HepG2 (cell line): ENCODE data around the gene PDIA5. TPM values are rescaled to one million over a fixed set of nuclear protein-coding genes. Genes with fewer than 3 reads are reported as not detected.
A peak's percentile ranks its signal among the peaks of the same experiment; 100 is the strongest.

ENCODE experiments used
- BRD4 ChIP-seq: sonication (generic); formaldehyde crosslinking; IDR thresholded peaks from 2 replicates; pipeline ENCODE4 v1.4.0; 2020; ENCODE audit warnings: missing genetic modification reagents
- CHCHD3 ChIP-seq: sonication (generic); formaldehyde crosslinking; IDR thresholded peaks from 2 replicates; pipeline ENCODE4 v1.8.0; 2022; ENCODE audit warnings: mild to moderate bottlenecking, missing genetic modification reagents, moderate library complexity
- DNMT1 ChIP-seq: sonication (generic); formaldehyde crosslinking; IDR thresholded peaks from 2 replicates; pipeline ENCODE4 v1.5.1; 2020; ENCODE audit warnings: mild to moderate bottlenecking, missing genetic modification reagents
- HCFC1 ChIP-seq: fragments of 150-350 bp; IDR thresholded peaks from 2 replicates; pipeline ENCODE4 v1.6.1; 2014; ENCODE audit warnings: low read depth, low read length
- MXD3 ChIP-seq: IDR thresholded peaks from 2 replicates; pipeline ENCODE4 v1.6.1; 2016; ENCODE audit warnings: mild to moderate bottlenecking, missing biosample characterization, missing genetic modification reagents
- RFXANK ChIP-seq: IDR thresholded peaks from 2 replicates; pipeline ENCODE4 v1.6.1; 2016
- YY1 ChIP-seq: IDR thresholded peaks from 2 replicates; pipeline ENCODE4 v1.6.1; 2011; ENCODE audit warnings: low read length, low read depth, moderate library complexity, mild to moderate bottlenecking; ENCODE audit not compliant: insufficient read depth, insufficient replicate concordance
- ZBTB7B ChIP-seq: sonication (generic); formaldehyde crosslinking; IDR thresholded peaks from 2 replicates; pipeline ENCODE4 v1.4.0; 2020; ENCODE audit warnings: missing genetic modification reagents
- ZNF124 ChIP-seq: sonication (generic); formaldehyde crosslinking; IDR thresholded peaks from 2 replicates; pipeline ENCODE4 v1.4.0; 2020; ENCODE audit warnings: missing genetic modification reagents
- ZNF280B ChIP-seq: sonication (generic); formaldehyde crosslinking; IDR thresholded peaks from 2 replicates; pipeline ENCODE4 v1.5.0; 2020; ENCODE audit warnings: missing genetic modification reagents, mild to moderate bottlenecking, borderline replicate concordance
- ZNF724P ChIP-seq: sonication (generic); formaldehyde crosslinking; IDR thresholded peaks from 2 replicates; pipeline ENCODE4 v1.8.0; 2022; ENCODE audit warnings: missing genetic modification reagents, borderline replicate concordance
- ZNF746 ChIP-seq: sonication (generic); formaldehyde crosslinking; IDR thresholded peaks from 2 replicates; pipeline ENCODE4 v1.8.0; 2022; ENCODE audit warnings: mild to moderate bottlenecking, missing genetic modification reagents
- ZNF747 ChIP-seq: sonication (generic); formaldehyde crosslinking; IDR thresholded peaks from 2 replicates; pipeline ENCODE4 v1.8.1; 2023; ENCODE audit warnings: missing genetic modification reagents, mild to moderate bottlenecking, borderline replicate concordance
- polyA plus RNA-seq, 8 experiments: library from polyadenylated mRNA; depleted of rRNA in 3 of 8; stranded (reverse) in 7 of 8; unstranded in 1 of 8; fragments of >200 nt; fragmentation: Illumina TruSeq in 4 of 8; extraction: Trizol in 4 of 8; gene quantifications; 2 replicates each; pipeline versions ENCODE4 v1.2.1 to v1.2.3, GENCODE V29; 2011 to 2016; ENCODE audit warnings: low read depth in 4 of 8, missing spikeins in 1 of 8, mixed read lengths in 1 of 8; ENCODE audit not compliant: insufficient read depth in 1 of 8
- total RNA-seq, 5 experiments: library from RNA; depleted of rRNA; stranded (reverse); fragments of >200 nt; fragmentation: Illumina TruSeq; extraction: Trizol; gene quantifications; 2 replicates each; pipeline ENCODE4 v1.2.3, GENCODE V29; 2016; ENCODE audit warnings: low read depth in 1 of 5
- TF ChIP-seq, protein P1 (sequence below): sonication (generic); formaldehyde crosslinking; IDR thresholded peaks from 2 replicates; pipeline ENCODE4 v1.8.1; 2023; ENCODE audit warnings: missing genetic modification reagents, inconsistent platforms, borderline replicate concordance
- TF ChIP-seq, protein P2 (sequence below): sonication (generic); formaldehyde crosslinking; IDR thresholded peaks from 2 replicates; pipeline ENCODE4 v1.5.0; 2020; ENCODE audit warnings: missing genetic modification reagents, mild to moderate bottlenecking, borderline replicate concordance
- TF ChIP-seq, protein P3 (sequence below): IDR thresholded peaks from 2 replicates; pipeline ENCODE4 v1.6.1; 2016; ENCODE audit warnings: missing biosample characterization, missing genetic modification reagents, low read depth
- TF ChIP-seq, protein P4 (sequence below): sonication (generic); formaldehyde crosslinking; IDR thresholded peaks from 2 replicates; pipeline ENCODE4 v1.5.0; 2020; ENCODE audit warnings: missing genetic modification reagents
- TF ChIP-seq, protein P5 (sequence below): sonication (generic); formaldehyde crosslinking; IDR thresholded peaks from 2 replicates; pipeline ENCODE4 v1.5.0; 2020; ENCODE audit warnings: mild to moderate bottlenecking, missing genetic modification reagents

The PDIA5 gene
- total and polyA plus RNA-seq, 2 of the 13 experiments (the other 11 are each of a cell fraction or from before 2014, with no cell fraction given), result 51.3 to 74.3 TPM

- TF ChIP-seq ZNF724P (CRISPR knock-in tag), result peak; percentile 67; the same call in 1 of the 2 replicates
- TF ChIP-seq ZNF746 (CRISPR knock-in tag), result no peak
- 0 out of 2 replicates have a peak, but pooled peaks have one; percentile 25 for TF ChIP-seq MXD3 (CRISPR knock-in tag)
- TF ChIP-seq, protein P1, sequence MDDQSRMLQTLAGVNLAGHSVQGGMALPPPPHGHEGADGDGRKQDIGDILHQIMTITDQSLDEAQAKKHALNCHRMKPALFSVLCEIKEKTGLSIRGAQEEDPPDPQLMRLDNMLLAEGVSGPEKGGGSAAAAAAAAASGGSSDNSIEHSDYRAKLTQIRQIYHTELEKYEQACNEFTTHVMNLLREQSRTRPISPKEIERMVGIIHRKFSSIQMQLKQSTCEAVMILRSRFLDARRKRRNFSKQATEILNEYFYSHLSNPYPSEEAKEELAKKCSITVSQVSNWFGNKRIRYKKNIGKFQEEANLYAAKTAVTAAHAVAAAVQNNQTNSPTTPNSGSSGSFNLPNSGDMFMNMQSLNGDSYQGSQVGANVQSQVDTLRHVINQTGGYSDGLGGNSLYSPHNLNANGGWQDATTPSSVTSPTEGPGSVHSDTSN (CRISPR knock-in tag), result no peak
- TF ChIP-seq ZBTB7B (CRISPR knock-in tag), result 0 out of 2 replicates have a peak, but pooled peaks have one; percentile 18
- TF ChIP-seq, protein P2, sequence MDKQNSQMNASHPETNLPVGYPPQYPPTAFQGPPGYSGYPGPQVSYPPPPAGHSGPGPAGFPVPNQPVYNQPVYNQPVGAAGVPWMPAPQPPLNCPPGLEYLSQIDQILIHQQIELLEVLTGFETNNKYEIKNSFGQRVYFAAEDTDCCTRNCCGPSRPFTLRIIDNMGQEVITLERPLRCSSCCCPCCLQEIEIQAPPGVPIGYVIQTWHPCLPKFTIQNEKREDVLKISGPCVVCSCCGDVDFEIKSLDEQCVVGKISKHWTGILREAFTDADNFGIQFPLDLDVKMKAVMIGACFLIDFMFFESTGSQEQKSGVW (CRISPR knock-in tag), result no peak
- no peak; the same call in 1 of the 2 replicates for TF ChIP-seq ZNF280B (CRISPR knock-in tag)
- no peak for TF ChIP-seq CHCHD3 (CRISPR knock-in tag)
- TF ChIP-seq, protein P3, sequence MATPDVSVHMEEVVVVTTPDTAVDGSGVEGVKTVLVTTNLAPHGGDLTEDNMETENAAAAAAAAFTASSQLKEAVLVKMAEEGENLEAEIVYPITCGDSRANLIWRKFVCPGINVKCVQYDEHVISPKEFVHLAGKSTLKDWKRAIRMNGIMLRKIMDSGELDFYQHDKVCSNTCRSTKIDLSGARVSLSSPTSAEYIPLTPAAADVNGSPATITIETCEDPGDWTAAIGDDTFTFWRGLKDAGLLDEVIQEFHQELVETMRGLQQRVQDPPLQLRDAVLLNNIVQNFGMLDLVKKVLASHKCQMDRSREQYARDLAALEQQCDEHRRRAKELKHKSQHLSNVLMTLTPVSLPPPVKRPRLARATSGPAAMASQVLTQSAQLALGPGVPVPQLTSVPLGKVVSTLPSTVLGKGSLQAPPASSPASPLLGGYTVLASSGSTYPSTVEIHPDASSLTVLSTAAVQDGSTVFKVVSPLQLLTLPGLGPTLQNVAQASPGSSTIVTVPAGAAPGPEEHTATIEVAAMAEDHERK, result peak; percentile 81; the same call in 1 of the 2 replicates
- TF ChIP-seq, protein P4, sequence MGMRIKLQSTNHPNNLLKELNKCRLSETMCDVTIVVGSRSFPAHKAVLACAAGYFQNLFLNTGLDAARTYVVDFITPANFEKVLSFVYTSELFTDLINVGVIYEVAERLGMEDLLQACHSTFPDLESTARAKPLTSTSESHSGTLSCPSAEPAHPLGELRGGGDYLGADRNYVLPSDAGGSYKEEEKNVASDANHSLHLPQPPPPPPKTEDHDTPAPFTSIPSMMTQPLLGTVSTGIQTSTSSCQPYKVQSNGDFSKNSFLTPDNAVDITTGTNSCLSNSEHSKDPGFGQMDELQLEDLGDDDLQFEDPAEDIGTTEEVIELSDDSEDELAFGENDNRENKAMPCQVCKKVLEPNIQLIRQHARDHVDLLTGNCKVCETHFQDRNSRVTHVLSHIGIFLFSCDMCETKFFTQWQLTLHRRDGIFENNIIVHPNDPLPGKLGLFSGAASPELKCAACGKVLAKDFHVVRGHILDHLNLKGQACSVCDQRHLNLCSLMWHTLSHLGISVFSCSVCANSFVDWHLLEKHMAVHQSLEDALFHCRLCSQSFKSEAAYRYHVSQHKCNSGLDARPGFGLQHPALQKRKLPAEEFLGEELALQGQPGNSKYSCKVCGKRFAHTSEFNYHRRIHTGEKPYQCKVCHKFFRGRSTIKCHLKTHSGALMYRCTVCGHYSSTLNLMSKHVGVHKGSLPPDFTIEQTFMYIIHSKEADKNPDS (CRISPR knock-in tag), result no peak
- TF ChIP-seq HCFC1, result no peak
- no peak for TF ChIP-seq ZNF124 (CRISPR knock-in tag)
- TF ChIP-seq BRD4 (CRISPR knock-in tag), result no peak
- peak; percentile 25 for TF ChIP-seq YY1
- TF ChIP-seq ZNF747 (CRISPR knock-in tag), result no peak; the same call in 1 of the 2 replicates
- TF ChIP-seq DNMT1 (CRISPR knock-in tag), result no peak
- no peak for TF ChIP-seq RFXANK (CRISPR knock-in tag)
- TF ChIP-seq, protein P5, sequence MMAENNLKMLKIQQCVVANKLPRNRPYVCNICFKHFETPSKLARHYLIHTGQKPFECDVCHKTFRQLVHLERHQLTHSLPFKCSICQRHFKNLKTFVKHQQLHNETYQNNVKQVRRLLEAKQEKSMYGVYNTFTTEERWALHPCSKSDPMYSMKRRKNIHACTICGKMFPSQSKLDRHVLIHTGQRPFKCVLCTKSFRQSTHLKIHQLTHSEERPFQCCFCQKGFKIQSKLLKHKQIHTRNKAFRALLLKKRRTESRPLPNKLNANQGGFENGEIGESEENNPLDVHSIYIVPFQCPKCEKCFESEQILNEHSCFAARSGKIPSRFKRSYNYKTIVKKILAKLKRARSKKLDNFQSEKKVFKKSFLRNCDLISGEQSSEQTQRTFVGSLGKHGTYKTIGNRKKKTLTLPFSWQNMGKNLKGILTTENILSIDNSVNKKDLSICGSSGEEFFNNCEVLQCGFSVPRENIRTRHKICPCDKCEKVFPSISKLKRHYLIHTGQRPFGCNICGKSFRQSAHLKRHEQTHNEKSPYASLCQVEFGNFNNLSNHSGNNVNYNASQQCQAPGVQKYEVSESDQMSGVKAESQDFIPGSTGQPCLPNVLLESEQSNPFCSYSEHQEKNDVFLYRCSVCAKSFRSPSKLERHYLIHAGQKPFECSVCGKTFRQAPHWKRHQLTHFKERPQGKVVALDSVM (CRISPR knock-in tag), result no peak
Observed at GRCh38 chr3:123201557-123202427, 135.0 kb downstream of the PDIA5 start, which contains the start of gene SEC22A (continued).
